ENCODE data around the gene RERG. TPM values are rescaled to one million over a fixed set of nuclear protein-coding genes. Genes with fewer than 3 reads are reported as not detected.

Gene RERG
- total RNA-seq, 4 donors from 2014 or later = 2.9 to 16.5 (median 11.4) TPM

DNA sequence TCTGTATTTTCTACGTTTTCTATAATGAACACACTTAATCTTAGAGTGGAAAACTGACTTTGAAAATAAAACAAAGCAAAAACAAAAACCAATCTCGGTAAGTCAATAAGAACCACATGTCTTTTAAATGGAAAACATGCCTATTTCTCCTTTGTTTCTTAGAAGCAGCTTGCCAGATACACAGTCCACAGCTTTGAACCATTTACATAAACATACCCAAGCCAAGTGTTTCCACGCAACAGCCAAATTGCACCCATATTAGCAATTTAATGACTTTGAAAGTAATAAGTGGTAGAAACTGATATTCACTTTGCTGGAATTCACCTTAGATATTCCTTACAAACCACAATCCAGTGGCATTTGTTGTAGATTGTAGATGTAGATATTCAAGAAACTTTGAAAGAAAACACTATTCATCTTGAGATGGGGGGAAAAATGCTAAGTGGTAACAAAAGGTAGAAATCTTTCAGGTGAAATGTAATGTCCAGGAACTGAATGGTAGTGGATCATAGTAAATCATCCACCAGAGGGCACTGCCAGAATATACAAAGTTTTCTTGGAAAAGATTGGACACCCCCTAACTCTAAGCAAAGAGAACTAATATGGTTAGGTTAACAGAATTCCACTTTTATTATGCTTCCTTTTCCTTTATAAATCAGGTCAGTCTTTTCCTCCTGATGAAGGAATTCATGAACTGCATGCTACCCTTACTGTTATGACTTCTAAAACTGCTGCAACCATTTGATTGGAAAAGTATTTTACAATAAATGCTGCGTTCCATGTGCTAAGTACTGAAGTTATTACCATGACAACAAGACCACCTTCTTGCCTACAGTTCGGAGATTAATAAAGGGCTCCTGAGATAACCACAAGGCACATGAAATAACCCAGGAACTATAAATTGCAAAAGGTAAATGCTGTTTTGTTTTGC lies 69.8 kb downstream of the RERG start:
- DNase-seq (ENCODE audit: low spot score in 2 of 2) = no peak
- 50 to 55% methylated on average over 5 of the region's 5 CpGs for WGBS, 2 donors
- TF ChIP-seq POLR2A (IDR thresholded peaks at IDR 0.05) = no peak
- TF ChIP-seq, protein P1, sequence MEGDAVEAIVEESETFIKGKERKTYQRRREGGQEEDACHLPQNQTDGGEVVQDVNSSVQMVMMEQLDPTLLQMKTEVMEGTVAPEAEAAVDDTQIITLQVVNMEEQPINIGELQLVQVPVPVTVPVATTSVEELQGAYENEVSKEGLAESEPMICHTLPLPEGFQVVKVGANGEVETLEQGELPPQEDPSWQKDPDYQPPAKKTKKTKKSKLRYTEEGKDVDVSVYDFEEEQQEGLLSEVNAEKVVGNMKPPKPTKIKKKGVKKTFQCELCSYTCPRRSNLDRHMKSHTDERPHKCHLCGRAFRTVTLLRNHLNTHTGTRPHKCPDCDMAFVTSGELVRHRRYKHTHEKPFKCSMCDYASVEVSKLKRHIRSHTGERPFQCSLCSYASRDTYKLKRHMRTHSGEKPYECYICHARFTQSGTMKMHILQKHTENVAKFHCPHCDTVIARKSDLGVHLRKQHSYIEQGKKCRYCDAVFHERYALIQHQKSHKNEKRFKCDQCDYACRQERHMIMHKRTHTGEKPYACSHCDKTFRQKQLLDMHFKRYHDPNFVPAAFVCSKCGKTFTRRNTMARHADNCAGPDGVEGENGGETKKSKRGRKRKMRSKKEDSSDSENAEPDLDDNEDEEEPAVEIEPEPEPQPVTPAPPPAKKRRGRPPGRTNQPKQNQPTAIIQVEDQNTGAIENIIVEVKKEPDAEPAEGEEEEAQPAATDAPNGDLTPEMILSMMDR (IDR thresholded peaks at IDR 0.05) = no peak
- no peak overlapping the region for H3K4me3 ChIP-seq (ENCODE audit: low read depth, poor library complexity, severe bottlenecking)
- intact Hi-C loops (cut with DNase I; ENCODE audit: low total_unique reads) = loop anchor here (5.0 kb wide), 2 partner anchors 71 to 111 kb away; partner anchors contain the start of gene RERG

DNA sequence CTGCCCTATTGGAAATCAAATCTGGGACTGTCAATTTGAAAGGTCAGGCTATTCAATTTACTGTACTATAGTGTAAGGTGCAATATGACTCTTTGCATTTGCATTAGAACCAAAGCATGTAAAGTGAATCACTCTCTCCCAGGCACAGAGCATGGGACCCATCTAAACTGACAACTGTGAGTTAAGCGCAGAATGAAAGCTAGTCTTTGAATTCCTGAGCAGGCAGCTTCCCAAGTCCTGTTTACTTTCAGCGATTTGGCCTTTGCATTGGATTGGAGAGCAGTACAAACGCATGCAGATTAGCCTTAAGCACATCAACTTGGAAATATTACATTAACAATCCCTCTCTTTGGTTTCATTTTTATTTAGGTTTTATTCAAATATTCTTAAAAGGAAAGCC lies 74.6 kb downstream of the RERG start:
- WGBS, 2 donors = 38 to 49% methylated on average over 3 of the region's 3 CpGs
- intact Hi-C loops (cut with DNase I; ENCODE audit: low total_unique reads) = no loop called here
- TF ChIP-seq POLR2A (IDR thresholded peaks at IDR 0.05) = no peak
- TF ChIP-seq, protein P1 (IDR thresholded peaks at IDR 0.05) = no peak
- no peak overlapping the region for H3K4me3 ChIP-seq (ENCODE audit: low read depth, poor library complexity, severe bottlenecking)
- no peak for DNase-seq (ENCODE audit: low spot score in 2 of 2)

DNA sequence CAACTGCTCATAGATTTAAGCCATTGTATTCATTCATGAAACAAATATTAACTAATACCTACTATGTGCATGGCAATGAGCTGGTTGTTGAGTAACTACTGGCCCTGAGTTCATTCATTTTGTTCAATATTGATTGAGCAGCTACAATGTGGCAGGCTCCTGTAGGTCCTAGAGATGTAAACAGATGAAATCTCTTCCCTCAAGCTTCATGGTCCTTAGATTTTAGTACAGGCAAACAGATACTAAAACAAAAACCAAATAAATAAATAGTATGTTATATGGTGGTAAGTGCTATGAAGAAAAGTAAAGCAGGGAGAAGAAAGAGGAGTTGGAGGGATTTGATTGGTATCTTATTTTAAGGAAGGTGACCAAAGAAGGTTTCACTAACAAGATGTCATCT lies 77.8 kb downstream of the RERG start:
- no peak for DNase-seq (ENCODE audit: low spot score in 2 of 2)
- H3K4me3 ChIP-seq (ENCODE audit: low read depth, poor library complexity, severe bottlenecking) = no peak overlapping the region
- TF ChIP-seq, protein P1 (IDR thresholded peaks at IDR 0.05) = no peak
- TF ChIP-seq POLR2A (IDR thresholded peaks at IDR 0.05) = no peak
- intact Hi-C loops (cut with DNase I; ENCODE audit: low total_unique reads) = no loop called here

DNA sequence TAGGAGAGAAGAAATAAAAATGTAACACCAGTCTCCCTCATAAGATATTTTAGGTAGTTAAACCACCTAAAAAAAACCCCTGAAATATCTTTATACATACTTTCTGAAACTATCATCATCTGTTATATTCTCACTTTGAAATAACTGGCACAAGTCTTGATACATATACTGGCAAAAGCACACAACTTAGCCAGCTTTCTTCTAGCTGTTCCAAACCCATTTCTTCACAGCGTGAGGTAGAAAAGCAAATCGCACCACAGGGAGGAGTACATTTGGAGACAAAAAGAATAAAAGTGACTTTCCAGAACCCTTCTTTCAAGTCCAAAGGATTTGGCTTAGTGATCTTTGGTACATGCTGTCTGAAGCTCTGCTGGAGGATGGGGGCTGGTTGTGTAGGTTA lies 78.5 kb downstream of the RERG start:
- 91 to 94% methylated on average over 2 of the region's 2 CpGs for WGBS, 2 donors
- intact Hi-C loops (cut with DNase I; ENCODE audit: low total_unique reads) = no loop called here
- TF ChIP-seq, protein P1 (IDR thresholded peaks at IDR 0.05) = no peak
- TF ChIP-seq POLR2A (IDR thresholded peaks at IDR 0.05) = no peak
- no peak for DNase-seq (ENCODE audit: low spot score in 2 of 2)
- H3K4me3 ChIP-seq (ENCODE audit: low read depth, poor library complexity, severe bottlenecking) = no peak overlapping the region

DNA sequence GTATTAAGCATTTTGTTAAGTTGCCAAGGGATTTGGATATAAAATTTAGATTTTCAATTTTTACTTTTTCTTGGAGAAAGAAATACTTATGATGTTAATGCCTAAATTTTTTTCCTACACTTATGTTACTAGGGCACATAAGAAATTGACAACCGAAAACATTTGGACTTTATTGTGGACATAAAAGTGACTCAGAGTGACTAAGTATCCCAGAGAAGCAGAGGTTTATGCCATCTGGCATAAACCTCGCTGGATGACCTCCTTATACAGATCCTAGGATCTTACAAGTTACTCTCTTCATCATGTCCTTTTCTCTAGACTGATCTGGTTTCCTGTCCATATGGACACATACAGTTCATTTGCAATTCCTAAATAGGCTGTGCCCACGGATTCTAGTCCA lies 89.8 kb downstream of the RERG start:
- H3K4me3 ChIP-seq (ENCODE audit: low read depth, poor library complexity, severe bottlenecking) = no peak overlapping the region
- WGBS, 2 donors = 42 to 54% methylated on average over 3 of the region's 3 CpGs
- intact Hi-C loops (cut with DNase I; ENCODE audit: low total_unique reads) = no loop called here
- no peak for DNase-seq (ENCODE audit: low spot score in 2 of 2)
- no peak for TF ChIP-seq POLR2A (IDR thresholded peaks at IDR 0.05)
- TF ChIP-seq, protein P1 (IDR thresholded peaks at IDR 0.05) = no peak

Measured in lower leg skin (tissue), 4 donors.